Dedifferentiated amniotic fluid mesenchymal stem cell (primary cell): ENCODE results near the gene GRM4.

ENCODE experiments used
- DNase-seq: peaks from one replicate; pipeline ENCODE4 v3.0.0-alpha.2; 2016; ENCODE audit errors: extremely low spot score

The GRM4 gene

GRCh38 chr6:34085453-34086170 is 60.3 kb downstream of the GRM4 start:
- DNase-seq: no peak

- no peak for DNase-seq
Observed at GRCh38 chr6:34084591-34085290, 61.1 kb downstream of the GRM4 start.

- DNase-seq: no peak
Observed at GRCh38 chr6:34082864-34083626, 62.8 kb downstream of the GRM4 start.

- DNase-seq: no peak
Observed at GRCh38 chr6:34082348-34082747, 63.5 kb downstream of the GRM4 start.

- DNase-seq: no peak
Observed at GRCh38 chr6:34080357-34080756, 65.5 kb downstream of the GRM4 start.

GRCh38 chr6:34079899-34080298 is 66.0 kb downstream of the GRM4 start:
- no peak for DNase-seq

GRCh38 chr6:34075906-34076305 is 70.0 kb downstream of the GRM4 start:
- no peak for DNase-seq

- no peak for DNase-seq
Observed at GRCh38 chr6:34074064-34074742, 71.7 kb downstream of the GRM4 start.

- no peak for DNase-seq
Observed at GRCh38 chr6:34073540-34073939, 72.3 kb downstream of the GRM4 start.

GRCh38 chr6:34072727-34073126 is 73.2 kb downstream of the GRM4 start:
- DNase-seq: no peak

GRCh38 chr6:34071884-34072379 is 74.0 kb downstream of the GRM4 start:
- DNase-seq: no peak

GRCh38 chr6:34071136-34071883 is 74.6 kb downstream of the GRM4 start:
- DNase-seq: no peak

- DNase-seq: no peak
Observed at GRCh38 chr6:34070315-34071135, 75.4 kb downstream of the GRM4 start.

- no peak for DNase-seq
Observed at GRCh38 chr6:34068462-34069044, 77.3 kb downstream of the GRM4 start.

GRCh38 chr6:34067814-34068213 is 78.1 kb downstream of the GRM4 start:
- DNase-seq: no peak

GRCh38 chr6:34066772-34067770 is 78.8 kb downstream of the GRM4 start:
- no peak for DNase-seq

GRCh38 chr6:34066218-34066571 is 79.7 kb downstream of the GRM4 start:
- no peak for DNase-seq

- DNase-seq: no peak
Observed at GRCh38 chr6:34065466-34066217, 80.2 kb downstream of the GRM4 start.
